ENCODE data around the gene UCN2.
A peak's percentile ranks its signal among the peaks of the same experiment; 100 is the strongest.

- no peak for TF ChIP-seq EZH2 (IDR thresholded peaks at IDR 0.05; ENCODE audit: low read depth, low read length, severe bottlenecking)
- TF ChIP-seq RBBP5 (IDR thresholded peaks at IDR 0.05; ENCODE audit: borderline replicate concordance, low read depth, low read length) = no peak
- TF ChIP-seq POLR2AphosphoS5 (IDR thresholded peaks at IDR 0.05; ENCODE audit: low read depth, low read length) = no peak
- TF ChIP-seq CBX8 (IDR thresholded peaks at IDR 0.05; ENCODE audit: borderline replicate concordance, low read depth, low read length) = no peak
- peak in 2 of 3 experiments; percentile 95 to 99; a peak in 3 of 4 replicates for TF ChIP-seq CTCF (IDR thresholded peaks at IDR 0.05; ENCODE audit: control extremely low read depth in 1 of 3, insufficient read depth in 1 of 3, low read depth in 1 of 3, low read length in 3 of 3)
- peak; percentile 44; the same call in 1 of the 2 replicates for TF ChIP-seq GABPA (IDR thresholded peaks at IDR 0.05; ENCODE audit: borderline replicate concordance, insufficient read depth, low read length)
- no peak for TF ChIP-seq TAF1 (IDR thresholded peaks at IDR 0.05; ENCODE audit: low read depth, low read length)
- TF ChIP-seq RAD21 (IDR thresholded peaks at IDR 0.05 in 1 of 2, conservative IDR thresholded peaks at IDR 0.05 in 1 of 2; ENCODE audit: low read depth in 2 of 2, low read length in 2 of 2) = peak; percentile 90 to 94
- TF ChIP-seq EP300 (IDR thresholded peaks at IDR 0.05; ENCODE audit: borderline replicate concordance in 1 of 2, low read depth in 2 of 2, low read length in 2 of 2) = no peak
These were observed 14.6 kb downstream of the UCN2 start for GRCh38 chr3:48548729-48549705.

Measured in H1 (cell line).